Measurements from ENCODE around the gene TMEM97.

TMEM97 gene

DNA sequence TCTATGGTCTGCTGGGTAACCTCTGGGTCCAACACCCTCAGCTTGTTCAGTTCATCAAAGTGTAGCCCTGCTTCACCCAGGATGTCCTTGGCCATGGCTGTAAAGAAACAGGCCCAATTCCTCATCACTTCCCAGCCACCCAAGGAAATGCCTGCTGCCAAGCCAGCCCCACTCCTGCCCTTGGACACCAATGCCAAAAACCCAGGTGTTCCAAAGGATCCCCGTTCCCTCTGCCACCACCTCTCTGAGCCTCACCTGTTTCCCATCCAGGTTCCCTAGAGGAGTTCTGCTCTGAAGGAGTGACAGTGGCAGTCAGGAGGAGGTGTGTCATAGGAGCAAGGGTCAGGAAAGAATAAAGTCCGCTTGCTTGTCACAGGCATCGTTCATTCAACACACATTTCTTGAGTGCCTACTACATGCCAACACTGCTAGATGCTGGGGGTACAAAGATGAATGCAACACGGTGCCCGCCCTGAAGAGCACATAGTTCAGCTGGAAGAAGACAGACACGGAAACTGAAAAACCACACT, 13.0 kb downstream of the TMEM97 start:
- TF ChIP-seq, protein P1, sequence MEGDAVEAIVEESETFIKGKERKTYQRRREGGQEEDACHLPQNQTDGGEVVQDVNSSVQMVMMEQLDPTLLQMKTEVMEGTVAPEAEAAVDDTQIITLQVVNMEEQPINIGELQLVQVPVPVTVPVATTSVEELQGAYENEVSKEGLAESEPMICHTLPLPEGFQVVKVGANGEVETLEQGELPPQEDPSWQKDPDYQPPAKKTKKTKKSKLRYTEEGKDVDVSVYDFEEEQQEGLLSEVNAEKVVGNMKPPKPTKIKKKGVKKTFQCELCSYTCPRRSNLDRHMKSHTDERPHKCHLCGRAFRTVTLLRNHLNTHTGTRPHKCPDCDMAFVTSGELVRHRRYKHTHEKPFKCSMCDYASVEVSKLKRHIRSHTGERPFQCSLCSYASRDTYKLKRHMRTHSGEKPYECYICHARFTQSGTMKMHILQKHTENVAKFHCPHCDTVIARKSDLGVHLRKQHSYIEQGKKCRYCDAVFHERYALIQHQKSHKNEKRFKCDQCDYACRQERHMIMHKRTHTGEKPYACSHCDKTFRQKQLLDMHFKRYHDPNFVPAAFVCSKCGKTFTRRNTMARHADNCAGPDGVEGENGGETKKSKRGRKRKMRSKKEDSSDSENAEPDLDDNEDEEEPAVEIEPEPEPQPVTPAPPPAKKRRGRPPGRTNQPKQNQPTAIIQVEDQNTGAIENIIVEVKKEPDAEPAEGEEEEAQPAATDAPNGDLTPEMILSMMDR (IDR thresholded peaks at IDR 0.05; ENCODE audit: control insufficient read depth, insufficient read depth, low read depth, low read length, missing control alignments), result no peak

DNA sequence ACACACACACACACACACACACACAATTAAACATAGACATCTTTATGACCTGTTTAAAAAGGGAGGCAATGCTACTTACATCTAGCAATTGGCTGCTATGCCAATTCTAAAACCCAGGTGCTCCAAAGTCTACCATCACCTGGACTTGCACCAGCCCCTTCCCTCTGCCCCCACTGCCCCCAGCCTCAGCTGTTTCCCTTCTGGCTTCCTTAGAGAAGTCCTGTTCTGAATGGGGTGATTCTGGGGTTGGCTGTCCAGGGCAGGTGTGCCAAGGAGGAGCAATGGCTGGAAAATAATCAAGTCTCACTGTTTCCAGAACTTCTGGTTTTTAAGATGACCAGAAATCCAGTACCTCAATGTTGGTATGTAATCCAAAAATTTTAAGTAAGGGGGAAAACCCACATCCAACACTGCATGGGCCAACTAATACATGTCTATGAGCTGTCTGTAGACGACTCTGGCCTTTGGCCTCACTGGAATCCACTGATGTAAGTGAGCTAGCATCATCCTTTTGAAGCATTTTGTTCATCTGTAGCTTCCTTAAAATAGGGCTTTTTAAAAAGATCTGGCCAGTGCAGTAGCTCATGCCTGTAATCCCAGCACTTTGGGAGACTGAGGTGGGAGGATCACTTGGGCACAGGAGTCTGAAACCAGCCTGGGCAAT, 14.2 kb downstream of the TMEM97 start:
- H3K4me3 ChIP-seq (ENCODE audit: control insufficient read depth, low read depth, low read length), result no peak overlapping the region
- TF ChIP-seq, protein P1 (IDR thresholded peaks at IDR 0.05; ENCODE audit: control insufficient read depth, insufficient read depth, low read depth, low read length, missing control alignments), result no peak
- no peak for DNase-seq (ENCODE audit: low read depth)

More for the DNA sequence above, 13.0 kb downstream of the TMEM97 start:
- no peak for DNase-seq (ENCODE audit: low read depth)
- H3K4me3 ChIP-seq (ENCODE audit: control insufficient read depth, low read depth, low read length), result no peak overlapping the region

- H3K4me3 ChIP-seq (ENCODE audit: control insufficient read depth, low read depth, low read length), result peak overlapping the region; percentile 50
- TF ChIP-seq, protein P1 (IDR thresholded peaks at IDR 0.05; ENCODE audit: control insufficient read depth, insufficient read depth, low read depth, low read length, missing control alignments), result no peak
- no peak for DNase-seq (ENCODE audit: low read depth)
These were observed 15.2 kb downstream of the TMEM97 start for GRCh38 chr17:28334171-28334570.

GRCh38 chr17:28334666-28335200, 15.7 kb downstream of the TMEM97 start:
- DNase-seq (ENCODE audit: low read depth), result peak; percentile 21

DNA sequence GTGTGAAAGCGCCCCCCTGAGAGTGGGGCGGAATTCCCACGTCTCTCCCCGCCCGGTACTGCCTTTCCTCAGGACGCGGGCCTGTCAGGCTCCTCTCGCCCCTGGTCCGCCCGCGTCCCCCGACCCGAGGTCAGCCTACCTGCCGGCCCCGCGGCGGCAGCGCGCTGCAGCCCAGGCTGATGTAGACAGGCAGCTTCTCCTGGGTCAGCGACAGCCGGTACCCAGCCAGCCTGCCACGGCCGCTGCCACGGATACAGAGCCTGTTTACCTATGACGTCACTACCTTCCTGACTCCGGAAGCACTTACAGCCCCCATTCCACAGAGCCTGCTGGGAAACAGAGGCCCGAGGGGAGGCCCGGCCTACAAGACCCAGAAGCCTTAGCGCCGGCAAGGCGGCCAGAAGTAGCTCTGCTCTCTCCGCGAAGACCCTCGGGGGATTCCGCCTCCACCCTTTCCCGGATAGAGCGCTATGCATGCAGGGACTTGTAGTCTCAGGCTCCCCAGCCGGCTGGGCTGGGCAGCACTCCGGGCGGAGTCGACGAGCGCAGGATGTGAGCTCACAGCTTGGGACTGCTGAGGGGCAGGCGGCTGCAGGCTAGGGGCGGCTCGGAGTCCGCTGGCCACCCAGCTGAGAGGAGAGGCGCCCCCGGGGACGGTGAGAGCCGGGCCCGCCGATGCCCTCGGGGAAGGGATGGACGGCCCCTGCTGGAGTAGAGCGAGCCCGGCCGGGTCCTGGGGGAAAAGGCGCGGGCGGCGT, 16.4 kb downstream of the TMEM97 start, which contains the start of the genes IFT20 and TNFAIP1:
Gene IFT20, minus strand, starts transcription at position 272 of the 758 bp plus-strand sequence. CDS start 3,487 bp downstream, outside the sequence.
Gene TNFAIP1, plus strand, starts transcription at position 561 of the 758 bp plus-strand sequence. CDS start 3,761 bp downstream, outside the sequence.
- DNase-seq (ENCODE audit: low read depth), result peak; percentile 100
- peak within 1 kb of the TSS; percentile 50 for H3K4me3 ChIP-seq (ENCODE audit: control insufficient read depth, low read depth, low read length)
- TF ChIP-seq, protein P1 (IDR thresholded peaks at IDR 0.05; ENCODE audit: control insufficient read depth, insufficient read depth, low read depth, low read length, missing control alignments), result no peak

More at GRCh38 chr17:28334666-28335200, 15.7 kb downstream of the TMEM97 start:
- TF ChIP-seq, protein P1 (IDR thresholded peaks at IDR 0.05; ENCODE audit: control insufficient read depth, insufficient read depth, low read depth, low read length, missing control alignments), result no peak
- peak overlapping the region; percentile 50 for H3K4me3 ChIP-seq (ENCODE audit: control insufficient read depth, low read depth, low read length)

All from AG09309 (cell line).